ENCODE measurements around the gene LGALS4. TPM values are rescaled to one million over a fixed set of nuclear protein-coding genes. Genes with fewer than 3 reads are reported as not detected.
"Not testable (repeated sequence)": the region's sequence is repeated elsewhere in the genome, so short reads cannot be mapped to it uniquely, and the experiment has no call there.

The LGALS4 gene, protein sequence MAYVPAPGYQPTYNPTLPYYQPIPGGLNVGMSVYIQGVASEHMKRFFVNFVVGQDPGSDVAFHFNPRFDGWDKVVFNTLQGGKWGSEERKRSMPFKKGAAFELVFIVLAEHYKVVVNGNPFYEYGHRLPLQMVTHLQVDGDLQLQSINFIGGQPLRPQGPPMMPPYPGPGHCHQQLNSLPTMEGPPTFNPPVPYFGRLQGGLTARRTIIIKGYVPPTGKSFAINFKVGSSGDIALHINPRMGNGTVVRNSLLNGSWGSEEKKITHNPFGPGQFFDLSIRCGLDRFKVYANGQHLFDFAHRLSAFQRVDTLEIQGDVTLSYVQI
- total RNA-seq (1 to 10 TPM in 1 of 2 donors, under 1 TPM in 1; 0.89 to 1.0 TPM), polyA plus RNA-seq (ENCODE audit: insufficient read length in 2 of 2) (1 to 10 TPM; 1.8 to 2.0 TPM)
- long read RNA-seq, donor 1, result 0 reads
- long read RNA-seq, donor 2, result 0 reads
- long read RNA-seq, donor 3, result 0 reads
- long read RNA-seq, donor 4, result 0 reads

DNA sequence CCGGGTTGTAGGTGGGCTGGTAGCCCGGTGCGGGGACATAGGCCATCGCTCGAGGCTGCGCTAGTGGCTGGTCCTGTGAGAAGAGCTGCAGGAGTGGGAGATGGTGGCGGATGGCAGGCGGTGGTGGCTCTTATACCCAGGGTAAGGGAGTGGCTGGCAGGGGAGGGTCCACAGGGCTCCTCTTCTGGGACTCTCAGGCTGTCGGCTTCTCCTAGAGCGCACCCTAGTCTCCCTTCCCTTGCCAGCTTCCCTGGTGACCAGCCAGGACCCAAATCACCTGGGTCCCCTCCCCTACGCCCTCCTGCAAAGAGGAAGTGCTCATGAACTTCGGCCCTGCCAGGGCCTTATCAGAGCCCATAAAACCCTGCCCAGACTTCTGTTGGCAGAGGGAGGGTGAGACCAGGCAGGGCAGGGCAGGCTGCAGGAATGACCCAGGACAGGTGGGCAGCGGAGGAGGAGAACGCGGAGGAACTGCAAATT lies at the start of gene LGALS4:
LGALS4 (minus strand) TSS at position 105 of the 480 bp plus-strand sequence; CDS start at position 46, 59 bp downstream.
- Histone ChIP-seq H3K27me3 (ENCODE audit: control insufficient read depth, insufficient read depth, low read length) (no peaks in the 10 kb centered on the region), H3K4me3 (ENCODE audit: low read depth, low read length) (no peak within 1 kb of the TSS), H3K4me1 (ENCODE audit: control insufficient read depth, insufficient read depth, low read length) (no peaks in the 10 kb centered on the region), H3K27ac (ENCODE audit: low read depth, low read length) (no peak within 1 kb of the TSS), H3K36me3 (ENCODE audit: control insufficient read depth, insufficient read depth, low read length) (peaks cover 47% of the 10 kb centered on the region), H3K9me3 (ENCODE audit: control insufficient read depth, insufficient read depth, low read length) (no peaks in the 10 kb centered on the region)
- 92% methylated on average over 10 of the region's 15 CpGs for WGBS (ENCODE audit: insufficient coverage)
- DNase-seq (ENCODE audit: low read depth in 4 of 6, low spot score in 6 of 6), result no peak

DNA sequence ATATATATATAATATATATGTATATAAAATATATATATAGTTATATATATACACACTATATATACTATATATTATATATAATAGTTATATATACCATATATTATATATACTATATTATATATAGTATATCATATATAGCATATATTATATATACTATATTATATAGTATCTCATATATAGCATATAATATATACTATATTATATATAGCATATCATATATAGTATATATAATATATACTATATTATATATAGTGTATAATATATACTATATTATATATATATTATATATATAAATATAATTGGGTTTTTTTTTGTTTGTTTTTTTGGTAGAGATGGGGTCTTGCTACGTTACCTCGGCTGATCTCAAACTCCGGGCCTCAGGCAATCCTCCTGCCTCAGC lies 48.6 kb upstream of the LGALS4 start:
- Histone ChIP-seq H3K9me3 (ENCODE audit: control insufficient read depth, insufficient read depth, low read length) (no peaks in the 10 kb centered on the region), H3K27me3 (ENCODE audit: control insufficient read depth, insufficient read depth, low read length) (no peaks in the 10 kb centered on the region), H3K4me1 (ENCODE audit: control insufficient read depth, insufficient read depth, low read length) (peaks cover 10% of the 10 kb centered on the region), H3K36me3 (ENCODE audit: control insufficient read depth, insufficient read depth, low read length) (no peaks in the 10 kb centered on the region), H3K27ac (ENCODE audit: low read depth, low read length) (no peak overlapping the region), H3K4me3 (ENCODE audit: low read depth, low read length) (no peak overlapping the region)
- DNase-seq (ENCODE audit: low read depth in 4 of 6, low spot score in 6 of 6), result no peak
- WGBS (ENCODE audit: insufficient coverage), result no CpG with 5 or more reads among the region's 3 CpGs

DNA sequence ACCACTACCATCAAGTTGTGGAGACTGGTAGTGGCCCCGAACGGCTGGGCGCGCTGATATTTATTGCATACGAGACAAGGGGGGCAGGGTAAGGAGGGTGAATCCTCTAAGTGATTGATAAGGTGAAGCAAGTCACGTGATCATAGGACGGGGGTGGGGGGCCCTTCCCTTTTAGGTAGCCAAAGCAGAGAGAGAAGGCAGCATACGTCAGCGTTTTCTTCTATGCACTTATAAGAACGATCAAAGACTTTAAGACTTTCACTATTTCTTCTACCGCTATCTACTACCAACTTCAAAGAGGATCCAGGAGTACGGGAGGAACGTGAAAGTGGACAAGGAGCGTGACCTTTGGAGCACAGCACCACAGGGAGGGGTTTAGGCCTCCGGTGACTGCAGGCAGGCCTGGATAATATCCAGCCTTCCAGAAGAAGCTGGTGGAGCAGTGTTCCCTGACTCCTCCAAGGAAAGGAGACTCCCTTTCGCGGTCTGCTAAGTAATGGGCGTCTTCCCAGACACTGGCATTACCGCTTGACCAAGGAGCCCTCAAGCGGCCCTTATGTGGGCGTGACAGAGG lies 47.0 kb upstream of the LGALS4 start:
- H3K27me3 ChIP-seq (ENCODE audit: control insufficient read depth, insufficient read depth, low read length); H3K27ac ChIP-seq (ENCODE audit: low read depth, low read length); DNase-seq (ENCODE audit: low read depth in 4 of 6, low spot score in 6 of 6); H3K9me3 ChIP-seq (ENCODE audit: control insufficient read depth, insufficient read depth, low read length); H3K36me3 ChIP-seq (ENCODE audit: control insufficient read depth, insufficient read depth, low read length); H3K4me3 ChIP-seq (ENCODE audit: low read depth, low read length): not testable (repeated sequence)
- WGBS (ENCODE audit: insufficient coverage), result 55% methylated on average over 10 of the region's 21 CpGs
- peaks cover 10% of the 10 kb centered on the region for H3K4me1 ChIP-seq (ENCODE audit: control insufficient read depth, insufficient read depth, low read length)

DNA sequence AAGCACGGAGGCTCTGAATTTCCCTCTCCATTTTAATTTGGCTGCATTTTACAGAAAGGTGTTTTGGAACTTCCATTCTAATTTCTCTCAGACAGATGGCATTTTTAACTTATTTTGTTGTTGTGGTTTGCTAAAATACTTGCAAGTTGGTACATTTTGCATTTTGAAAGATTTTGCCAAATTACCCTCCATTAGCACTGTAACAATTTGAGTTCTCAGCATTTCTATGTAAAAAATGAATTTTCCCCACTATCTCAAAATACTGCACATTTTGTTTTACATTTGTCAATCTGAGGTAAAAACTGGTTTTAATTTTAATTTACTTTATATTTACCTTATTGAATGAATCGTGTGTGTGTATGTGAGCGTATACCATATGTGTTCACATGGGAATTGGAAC lies 44.1 kb upstream of the LGALS4 start:
- Histone ChIP-seq H3K4me3 (ENCODE audit: low read depth, low read length) (no peak overlapping the region), H3K4me1 (ENCODE audit: control insufficient read depth, insufficient read depth, low read length) (peaks cover 10% of the 10 kb centered on the region), H3K36me3 (ENCODE audit: control insufficient read depth, insufficient read depth, low read length) (no peaks in the 10 kb centered on the region), H3K27ac (ENCODE audit: low read depth, low read length) (no peak overlapping the region), H3K27me3 (ENCODE audit: control insufficient read depth, insufficient read depth, low read length) (no peaks in the 10 kb centered on the region), H3K9me3 (ENCODE audit: control insufficient read depth, insufficient read depth, low read length) (no peaks in the 10 kb centered on the region)
- 100% methylated on average over 2 of the region's 3 CpGs for WGBS (ENCODE audit: insufficient coverage)
- DNase-seq (ENCODE audit: low read depth in 4 of 6, low spot score in 6 of 6), result no peak

DNA sequence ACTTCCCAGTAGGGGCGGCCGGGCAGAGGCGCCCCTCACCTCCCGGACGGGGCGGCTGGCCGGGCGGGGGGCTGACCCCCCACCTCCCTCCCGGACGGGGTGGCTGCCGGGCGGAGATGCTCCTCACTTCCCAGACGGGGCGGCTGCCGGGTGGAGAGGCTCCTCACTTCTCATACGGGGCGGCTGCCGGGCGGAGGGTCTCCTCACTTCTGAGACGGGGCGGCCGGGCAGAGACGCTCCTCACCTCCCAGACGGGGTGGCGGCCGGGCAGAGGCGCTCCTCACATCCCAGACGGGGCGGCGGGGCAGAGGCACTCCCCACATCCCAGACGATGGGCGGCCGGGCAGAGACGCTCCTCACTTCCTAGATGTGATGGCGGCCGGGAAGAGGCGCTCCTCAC lies 43.0 kb upstream of the LGALS4 start:
- peaks cover 20% of the 10 kb centered on the region for H3K4me1 ChIP-seq (ENCODE audit: control insufficient read depth, insufficient read depth, low read length)
- not testable (repeated sequence) for H3K9me3 ChIP-seq (ENCODE audit: control insufficient read depth, insufficient read depth, low read length); H3K27ac ChIP-seq (ENCODE audit: low read depth, low read length); H3K4me3 ChIP-seq (ENCODE audit: low read depth, low read length); H3K27me3 ChIP-seq (ENCODE audit: control insufficient read depth, insufficient read depth, low read length); DNase-seq (ENCODE audit: low read depth in 4 of 6, low spot score in 6 of 6); H3K36me3 ChIP-seq (ENCODE audit: control insufficient read depth, insufficient read depth, low read length)
- 88% methylated on average over 3 of the region's 37 CpGs for WGBS (ENCODE audit: insufficient coverage)

DNA sequence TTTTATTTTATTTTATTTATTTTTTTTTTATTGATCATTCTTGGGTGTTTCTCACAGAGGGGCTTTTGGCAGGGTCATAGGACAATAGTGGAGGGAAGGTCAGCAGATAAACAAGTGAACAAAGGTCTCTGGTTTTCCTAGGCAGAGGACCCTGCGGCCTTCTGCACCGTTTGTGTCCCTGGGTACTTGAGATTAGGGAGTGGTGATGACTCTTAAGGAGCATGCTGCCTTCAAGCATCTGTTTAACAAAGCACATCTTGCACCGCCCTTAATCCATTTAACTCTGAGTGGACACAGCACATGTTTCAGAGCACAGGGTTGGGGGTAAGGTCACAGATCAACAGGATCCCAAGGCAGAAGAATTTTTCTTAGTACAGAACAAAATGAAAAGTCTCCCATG lies 42.2 kb upstream of the LGALS4 start:
- WGBS (ENCODE audit: insufficient coverage), result no CpG with 5 or more reads among the region's 3 CpGs
- H3K27me3 ChIP-seq (ENCODE audit: control insufficient read depth, insufficient read depth, low read length); H3K36me3 ChIP-seq (ENCODE audit: control insufficient read depth, insufficient read depth, low read length); DNase-seq (ENCODE audit: low read depth in 4 of 6, low spot score in 6 of 6); H3K27ac ChIP-seq (ENCODE audit: low read depth, low read length); H3K4me3 ChIP-seq (ENCODE audit: low read depth, low read length); H3K9me3 ChIP-seq (ENCODE audit: control insufficient read depth, insufficient read depth, low read length): not testable (repeated sequence)
- peaks cover 23% of the 10 kb centered on the region for H3K4me1 ChIP-seq (ENCODE audit: control insufficient read depth, insufficient read depth, low read length)

DNA sequence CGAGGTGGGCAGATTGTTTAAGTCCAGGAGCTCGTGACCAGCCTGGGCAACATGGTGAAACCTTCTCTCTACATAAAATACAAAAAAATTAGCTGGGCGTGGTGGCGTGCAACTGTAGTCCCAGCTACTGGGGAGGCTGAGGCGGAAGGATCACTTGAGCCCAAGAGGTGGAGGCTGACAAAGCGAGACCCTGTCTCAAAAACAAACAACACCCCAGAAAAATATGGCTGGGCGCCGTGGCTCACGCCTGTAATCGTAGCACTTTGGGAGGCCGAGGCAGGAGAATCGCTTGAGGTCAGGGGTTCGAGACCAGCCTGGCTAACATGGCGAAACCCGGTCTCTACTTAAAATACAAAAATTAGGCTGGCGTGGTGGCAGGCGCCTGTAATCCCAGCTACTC lies 40.5 kb upstream of the LGALS4 start:
- no peak for DNase-seq (ENCODE audit: low read depth in 4 of 6, low spot score in 6 of 6)
- Histone ChIP-seq H3K36me3 (ENCODE audit: control insufficient read depth, insufficient read depth, low read length) (peaks cover 3% of the 10 kb centered on the region), H3K9me3 (ENCODE audit: control insufficient read depth, insufficient read depth, low read length) (no peaks in the 10 kb centered on the region), H3K27me3 (ENCODE audit: control insufficient read depth, insufficient read depth, low read length) (no peaks in the 10 kb centered on the region), H3K4me1 (ENCODE audit: control insufficient read depth, insufficient read depth, low read length) (peaks cover 32% of the 10 kb centered on the region), H3K4me3 (ENCODE audit: low read depth, low read length) (no peak overlapping the region), H3K27ac (ENCODE audit: low read depth, low read length) (peak overlapping the region; percentile 96)
- WGBS (ENCODE audit: insufficient coverage), result 92% methylated on average over 11 of the region's 17 CpGs

DNA sequence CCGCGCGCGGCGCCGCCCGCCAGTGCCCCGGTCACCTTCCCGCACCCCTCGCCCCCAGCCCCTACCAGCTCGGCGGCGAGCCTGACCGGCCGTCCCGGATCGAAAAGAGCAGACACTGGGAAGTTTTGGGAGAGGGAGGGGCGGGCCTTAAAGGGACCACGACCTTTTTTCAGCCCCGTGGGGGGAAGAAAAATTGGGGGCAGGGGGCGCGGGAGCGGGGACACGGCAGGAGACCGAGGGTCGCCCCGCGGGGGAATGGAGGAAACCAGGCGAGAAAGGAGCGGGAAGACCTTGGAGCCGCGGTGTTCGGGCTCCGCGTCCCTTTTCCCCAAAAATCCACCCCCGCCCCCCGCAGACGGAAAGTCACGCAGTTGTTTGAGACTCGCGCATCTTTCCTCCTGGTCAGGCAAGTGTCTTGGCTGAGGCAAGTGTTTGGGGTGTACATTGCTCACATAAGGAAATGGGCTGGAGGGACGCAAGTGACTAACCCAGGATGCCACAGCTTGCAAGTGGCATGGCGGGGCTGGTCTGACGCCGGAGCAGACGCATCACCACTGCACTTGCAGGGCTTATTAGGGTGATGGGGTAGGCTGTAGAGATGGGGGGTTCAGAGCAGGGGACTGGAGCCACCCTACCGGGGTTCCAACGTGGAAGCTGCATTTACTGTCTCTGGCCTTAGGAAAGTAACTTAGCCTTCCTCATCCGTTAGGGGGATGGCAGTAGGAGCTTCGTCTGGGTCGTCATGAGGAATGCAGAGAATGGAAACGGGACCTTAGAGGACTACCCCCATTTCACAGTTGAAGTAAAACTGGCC lies 39.7 kb upstream of the LGALS4 start:
- Histone ChIP-seq H3K9me3 (ENCODE audit: control insufficient read depth, insufficient read depth, low read length) (no peaks in the 10 kb centered on the region), H3K36me3 (ENCODE audit: control insufficient read depth, insufficient read depth, low read length) (peaks cover 11% of the 10 kb centered on the region), H3K27me3 (ENCODE audit: control insufficient read depth, insufficient read depth, low read length) (no peaks in the 10 kb centered on the region), H3K4me3 (ENCODE audit: low read depth, low read length) (peak overlapping the region; percentile 91), H3K27ac (ENCODE audit: low read depth, low read length) (peak overlapping the region; percentile 96), H3K4me1 (ENCODE audit: control insufficient read depth, insufficient read depth, low read length) (peaks cover 40% of the 10 kb centered on the region)
- under 1% methylated on average over 27 of the region's 52 CpGs for WGBS (ENCODE audit: insufficient coverage)
- DNase-seq (ENCODE audit: low read depth in 4 of 6, low spot score in 6 of 6), result peak in 3 of 6 donors; percentile 9 to 76 (median 75)

DNA sequence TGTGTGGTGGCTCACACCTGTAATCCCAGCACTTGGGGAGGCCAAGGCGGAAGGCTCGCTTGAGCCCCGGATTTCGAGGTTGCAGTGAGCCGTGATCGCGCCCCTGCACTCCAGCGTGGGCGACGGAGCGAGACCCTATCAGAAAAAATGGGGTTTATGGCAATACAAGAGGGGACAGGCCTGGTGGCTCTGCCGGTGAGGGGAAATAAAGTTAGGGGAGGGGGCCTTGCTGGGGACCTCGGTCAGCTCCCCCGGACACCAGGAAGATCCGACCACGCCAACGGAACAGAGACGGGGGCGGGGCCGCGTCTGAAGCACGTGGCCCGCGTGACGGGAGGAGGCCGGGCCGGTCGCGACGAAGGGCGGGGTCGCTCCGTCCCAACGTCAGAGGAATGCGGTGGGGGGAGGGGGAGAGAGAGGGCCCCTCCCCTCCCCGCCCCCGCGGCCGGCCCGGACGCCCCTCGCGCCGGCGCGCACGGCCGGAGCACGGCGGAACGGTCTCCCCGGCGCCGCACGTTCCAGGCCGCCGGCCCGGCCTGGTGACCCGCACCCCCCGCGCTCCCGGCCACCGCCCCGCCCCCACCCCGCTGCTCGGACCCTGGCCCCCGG lies 39.0 kb upstream of the LGALS4 start:
- 0% methylated on average over 47 of the region's 67 CpGs for WGBS (ENCODE audit: insufficient coverage)
- Histone ChIP-seq H3K4me3 (ENCODE audit: low read depth, low read length) (peak overlapping the region; percentile 91), H3K27me3 (ENCODE audit: control insufficient read depth, insufficient read depth, low read length) (no peaks in the 10 kb centered on the region), H3K36me3 (ENCODE audit: control insufficient read depth, insufficient read depth, low read length) (peaks cover 18% of the 10 kb centered on the region), H3K4me1 (ENCODE audit: control insufficient read depth, insufficient read depth, low read length) (peaks cover 44% of the 10 kb centered on the region), H3K9me3 (ENCODE audit: control insufficient read depth, insufficient read depth, low read length) (no peaks in the 10 kb centered on the region), H3K27ac (ENCODE audit: low read depth, low read length) (peak overlapping the region; percentile 100)
- DNase-seq (ENCODE audit: low read depth in 4 of 6, low spot score in 6 of 6), result peak; percentile 71 to 97 (median 88)
